ENCODE data around the gene DLL4.
A peak's percentile ranks its signal among the peaks of the same experiment; 100 is the strongest.
"Not testable (repeated sequence)": the region's sequence is repeated elsewhere in the genome, so short reads cannot be mapped to it uniquely, and the experiment has no call there.

DLL4 gene

GRCh38 chr15:40949756-40950207 lies 20.6 kb downstream of the DLL4 start:
- no peak overlapping the region for H3K4me3 ChIP-seq (ENCODE audit: low read depth, low read length)
- no peak for TF ChIP-seq CTCF (IDR thresholded peaks at IDR 0.05; ENCODE audit: low read depth, low read length, missing control alignments)
- in situ Hi-C loops (cut with HindIII; ENCODE audit: low sequenced_read_pairs), result no loop called here
- DNase-seq (ENCODE audit: low read depth), result no peak

GRCh38 chr15:40951764-40952163 lies 22.6 kb downstream of the DLL4 start:
- DNase-seq (ENCODE audit: low read depth), result no peak
- no peak for TF ChIP-seq CTCF (IDR thresholded peaks at IDR 0.05; ENCODE audit: low read depth, low read length, missing control alignments)
- no peak overlapping the region for H3K4me3 ChIP-seq (ENCODE audit: low read depth, low read length)
- in situ Hi-C loops (cut with HindIII; ENCODE audit: low sequenced_read_pairs), result no loop called here

- no peak for TF ChIP-seq CTCF (IDR thresholded peaks at IDR 0.05; ENCODE audit: low read depth, low read length, missing control alignments)
- H3K4me3 ChIP-seq (ENCODE audit: low read depth, low read length), result peak overlapping the region; percentile 70
- in situ Hi-C loops (cut with HindIII; ENCODE audit: low sequenced_read_pairs), result no loop called here
- no peak for DNase-seq (ENCODE audit: low read depth)
Measured at GRCh38 chr15:40952301-40952900, 23.3 kb downstream of the DLL4 start.

- peak within 1 kb of the TSS; percentile 70 for H3K4me3 ChIP-seq (ENCODE audit: low read depth, low read length)
- DNase-seq (ENCODE audit: low read depth), result peak; percentile 79
- in situ Hi-C loops (cut with HindIII; ENCODE audit: low sequenced_read_pairs), result no loop called here
- no peak for TF ChIP-seq CTCF (IDR thresholded peaks at IDR 0.05; ENCODE audit: low read depth, low read length, missing control alignments)
Measured at GRCh38 chr15:40952901-40953712, 24.0 kb downstream of the DLL4 start, which contains the start of gene CHAC1. Gene CHAC1 (plus strand): TSS chr15:40953471. CDS start chr15:40953584, 113 bp downstream.

- peak overlapping the region; percentile 70 for H3K4me3 ChIP-seq (ENCODE audit: low read depth, low read length)
- in situ Hi-C loops (cut with HindIII; ENCODE audit: low sequenced_read_pairs), result no loop called here
- TF ChIP-seq CTCF (IDR thresholded peaks at IDR 0.05; ENCODE audit: low read depth, low read length, missing control alignments), result no peak
- no peak for DNase-seq (ENCODE audit: low read depth)
Measured at GRCh38 chr15:40953713-40954074, 24.6 kb downstream of the DLL4 start.

GRCh38 chr15:40954158-40954848 lies 25.2 kb downstream of the DLL4 start:
- in situ Hi-C loops (cut with HindIII; ENCODE audit: low sequenced_read_pairs); DNase-seq (ENCODE audit: low read depth): not testable (repeated sequence)
- H3K4me3 ChIP-seq (ENCODE audit: low read depth, low read length), result peak overlapping the region; percentile 70

Measured in astrocyte of the cerebellum (primary cell).